Stimulated activated CD8-positive, alpha-beta memory T cell treated with anti-CD3 and anti-CD28 coated beads, Interleukin-7, amount 100 ng/mL, for 24 hours (primary cell): ENCODE results near the gene NRGN.
A peak's percentile ranks its signal among the peaks of the same experiment; 100 is the strongest.

ENCODE experiments used
- DNase-seq: peaks from one replicate; pipeline ENCODE4 v3.0.0-alpha.2; 2020; ENCODE audit warnings: low read depth

The NRGN gene

DNA sequence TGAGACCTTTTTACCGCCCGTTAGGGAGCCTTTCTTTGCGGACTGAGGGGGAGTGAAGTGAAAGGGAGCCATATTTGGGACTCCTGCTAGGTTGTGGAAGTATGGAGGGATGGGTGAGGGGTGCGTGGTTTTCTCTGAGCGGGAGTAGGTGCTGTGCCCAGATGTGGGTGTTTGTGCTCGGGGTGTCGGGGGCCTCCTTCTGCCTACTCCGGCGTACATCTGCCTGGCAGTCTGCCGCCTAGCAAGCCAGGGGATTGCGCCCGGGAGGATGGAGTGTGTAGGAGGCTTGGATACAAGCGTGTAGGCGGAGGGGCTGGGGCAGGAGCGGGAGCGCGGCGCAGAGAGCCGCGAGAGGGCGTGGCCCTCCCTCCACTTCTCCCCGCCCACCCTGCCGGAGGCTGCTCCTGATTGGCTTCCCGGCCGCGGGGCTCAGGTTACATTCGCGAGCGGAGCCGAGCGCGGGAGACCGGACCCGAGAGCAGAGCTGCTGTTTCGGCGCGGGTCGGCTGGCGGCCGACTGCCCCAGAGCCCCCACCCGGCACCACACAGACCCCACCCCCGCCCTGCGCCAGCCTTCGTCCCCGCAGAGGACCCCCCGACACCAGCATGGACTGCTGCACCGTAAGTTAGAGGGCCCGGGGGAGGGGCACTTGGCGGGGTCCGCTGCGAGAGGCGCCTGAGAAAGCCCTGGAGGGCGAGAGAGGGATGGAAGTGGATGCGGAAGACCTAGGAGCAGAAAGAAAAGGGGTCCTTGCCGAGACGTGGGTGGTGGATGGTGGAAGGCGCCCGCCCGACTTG lies at the start of gene NRGN:
NRGN (plus strand) TSS at position 464 of the 798 bp plus-strand sequence; CDS start at position 607, 143 bp downstream.
- DNase-seq = peak; percentile 61

DNA sequence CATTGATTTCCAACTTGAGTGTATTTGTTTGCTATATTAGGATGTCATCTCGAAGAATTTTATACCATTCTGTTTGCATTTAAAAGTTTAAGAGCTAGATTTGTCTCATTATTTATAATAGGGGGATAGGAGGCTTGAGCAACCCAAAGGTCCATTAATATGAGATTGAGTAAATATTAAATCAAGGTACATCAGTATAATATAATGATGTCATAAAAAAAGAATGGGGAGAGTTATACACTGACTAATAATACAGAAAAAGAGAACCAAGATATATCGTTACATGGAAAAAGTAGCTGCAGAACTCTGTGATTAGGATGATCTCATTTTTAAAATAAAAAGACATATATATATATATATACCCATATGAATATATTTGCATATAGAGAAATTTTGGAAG lies 46.6 kb upstream of the NRGN start:
- no peak for DNase-seq

DNA sequence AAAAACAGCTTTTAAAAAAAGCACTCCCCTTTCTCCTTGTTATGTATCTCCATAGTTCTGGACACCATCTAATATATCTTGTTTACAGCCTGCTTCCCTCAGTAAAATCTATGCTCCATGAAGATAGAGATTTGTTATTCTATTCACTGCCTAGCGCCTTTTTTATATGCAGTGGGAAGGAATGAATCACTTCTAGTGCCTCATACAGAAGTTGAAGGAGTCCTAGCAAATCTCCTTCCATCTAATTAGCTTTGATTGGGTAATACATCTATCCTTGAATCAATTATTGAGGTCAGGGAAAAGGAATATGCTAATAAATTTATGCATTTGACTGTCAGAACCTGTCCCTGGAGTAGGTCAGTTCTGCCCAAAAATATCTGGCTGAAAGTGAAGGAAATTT lies 40.2 kb upstream of the NRGN start:
- no peak for DNase-seq

DNA sequence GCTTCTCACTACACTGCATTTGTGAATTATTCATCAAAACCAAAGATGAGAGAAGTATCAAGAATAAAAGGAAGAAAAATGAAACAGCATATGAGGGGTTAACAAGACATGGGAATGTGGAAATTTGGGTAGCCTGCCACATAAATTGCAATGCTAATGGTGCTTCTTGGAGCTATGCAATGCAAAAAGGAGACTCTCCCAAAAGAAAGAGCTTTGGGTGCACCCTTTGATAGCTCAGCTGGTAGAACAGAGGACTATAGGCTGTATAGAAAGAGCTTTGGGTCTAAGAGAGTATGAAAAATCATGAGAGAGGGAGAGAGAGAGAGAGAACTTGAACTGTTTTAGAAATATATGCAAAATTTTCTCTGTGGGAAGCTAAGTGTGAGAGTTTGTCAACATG lies 39.7 kb upstream of the NRGN start:
- no peak for DNase-seq

DNA sequence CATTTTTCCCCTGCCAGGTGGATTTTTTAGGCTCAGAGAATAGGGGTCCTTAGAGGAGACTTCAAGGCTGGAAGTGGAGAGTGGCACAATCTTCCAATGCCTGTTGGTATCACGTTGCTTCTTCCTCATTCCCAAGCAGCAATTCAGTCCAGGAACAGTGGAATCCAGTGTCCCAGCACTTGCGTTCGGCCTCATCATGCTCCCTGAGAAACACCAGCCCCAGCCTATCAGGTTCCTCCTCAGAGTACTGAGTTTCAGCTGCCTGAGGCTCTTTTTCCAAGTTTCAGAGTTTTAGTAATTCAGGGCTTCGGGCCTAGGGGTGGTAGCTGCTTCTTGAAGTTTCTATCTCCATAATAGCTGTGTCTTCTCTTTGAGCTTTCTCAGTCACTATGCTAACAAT lies 31.9 kb upstream of the NRGN start:
- DNase-seq = no peak

DNA sequence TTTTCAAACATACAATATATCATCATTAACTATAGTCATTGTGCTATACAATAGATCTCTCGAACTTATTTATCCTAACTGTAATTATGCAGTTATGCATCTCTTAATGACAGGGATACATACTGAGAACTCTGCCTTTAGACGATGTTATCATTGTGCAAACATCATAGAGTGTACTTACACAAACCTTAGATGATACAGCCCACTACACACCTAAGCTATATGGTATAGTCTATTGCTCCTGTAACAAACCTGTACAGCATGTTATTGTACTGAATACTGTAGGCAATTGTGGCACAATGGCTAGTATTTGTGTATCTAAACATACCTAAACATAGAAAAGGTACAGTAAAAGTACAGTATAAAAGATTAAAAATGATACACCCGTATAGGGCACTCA lies 27.4 kb upstream of the NRGN start:
- DNase-seq = no peak

DNA sequence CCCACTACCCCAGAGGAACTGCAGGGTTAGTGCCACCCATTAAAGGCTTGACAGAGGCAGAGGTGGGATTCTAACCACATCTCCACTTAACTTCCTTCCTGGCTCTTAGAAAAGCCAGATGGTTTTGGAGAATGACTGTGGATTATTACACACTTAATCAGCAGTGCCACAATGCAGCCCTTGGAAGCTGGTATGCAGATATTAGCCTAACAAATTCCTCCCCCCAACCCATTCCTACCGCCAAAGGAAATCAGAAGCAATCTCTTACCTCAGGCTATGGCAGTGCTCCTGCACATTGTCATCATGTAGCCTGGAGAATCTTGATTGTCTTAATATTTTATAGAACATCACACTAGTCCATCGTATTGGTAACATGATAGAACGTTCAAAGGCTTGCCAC lies 23.2 kb upstream of the NRGN start:
- DNase-seq = no peak

DNA sequence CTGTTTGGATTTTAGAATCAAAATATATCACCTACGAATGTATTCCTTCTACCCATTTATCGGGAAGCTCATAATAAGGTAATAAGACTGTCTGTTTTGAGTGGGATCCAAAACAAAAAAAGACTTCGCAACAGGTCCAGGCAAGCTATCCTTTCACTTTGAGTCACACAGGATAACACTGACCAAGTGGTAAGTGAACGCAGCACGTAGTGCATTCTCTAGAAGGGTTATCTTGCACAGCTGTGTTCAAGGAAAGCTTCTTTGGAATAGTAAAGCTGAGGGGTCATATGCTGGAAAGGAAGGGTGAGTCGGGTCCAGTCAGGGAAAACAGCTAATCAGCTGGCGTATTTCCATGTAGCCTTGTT lies 22.3 kb upstream of the NRGN start:
- DNase-seq = no peak

DNA sequence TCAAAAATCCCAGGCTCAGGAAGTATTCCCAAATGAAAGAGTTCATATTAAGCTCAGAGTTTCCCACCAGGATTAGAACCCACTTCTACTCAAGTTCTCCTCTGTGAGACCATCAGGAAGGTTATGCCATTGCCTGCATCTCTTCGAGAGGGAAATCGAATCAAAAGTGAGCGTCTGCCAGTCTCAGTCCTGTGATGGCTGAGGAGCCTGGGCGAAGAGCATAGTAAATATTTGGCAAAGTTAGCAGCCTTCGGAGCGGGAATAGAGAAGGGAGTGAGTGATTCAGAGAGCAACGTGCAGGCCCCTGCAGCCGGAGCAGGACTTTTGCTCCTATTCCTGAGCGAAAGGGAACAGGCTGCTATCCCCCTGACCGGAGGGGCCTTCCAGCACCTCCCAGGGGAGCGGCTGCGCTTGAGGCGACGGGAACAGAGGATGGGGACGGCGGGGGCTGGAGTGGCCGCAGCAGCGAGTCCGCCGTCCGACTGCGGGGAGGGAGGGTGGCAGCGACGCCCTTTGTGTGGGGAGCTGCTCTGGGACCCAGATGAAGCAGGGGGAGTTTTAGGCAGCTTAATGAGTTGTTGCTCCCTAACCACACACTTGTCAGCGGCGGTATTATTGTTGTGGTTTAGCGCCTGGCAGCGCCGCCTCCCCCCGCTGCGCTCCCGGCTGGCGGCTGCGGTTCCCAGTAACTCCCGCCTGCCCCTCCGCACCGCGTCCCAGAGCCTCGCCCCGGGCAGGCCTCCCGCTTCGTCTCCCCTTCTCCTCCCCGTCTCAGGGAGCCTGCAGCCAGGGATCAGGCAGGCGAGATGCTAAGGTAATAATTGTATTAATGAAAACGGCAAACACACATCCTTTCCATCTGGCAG lies 21.7 kb upstream of the NRGN start:
- no peak for DNase-seq

DNA sequence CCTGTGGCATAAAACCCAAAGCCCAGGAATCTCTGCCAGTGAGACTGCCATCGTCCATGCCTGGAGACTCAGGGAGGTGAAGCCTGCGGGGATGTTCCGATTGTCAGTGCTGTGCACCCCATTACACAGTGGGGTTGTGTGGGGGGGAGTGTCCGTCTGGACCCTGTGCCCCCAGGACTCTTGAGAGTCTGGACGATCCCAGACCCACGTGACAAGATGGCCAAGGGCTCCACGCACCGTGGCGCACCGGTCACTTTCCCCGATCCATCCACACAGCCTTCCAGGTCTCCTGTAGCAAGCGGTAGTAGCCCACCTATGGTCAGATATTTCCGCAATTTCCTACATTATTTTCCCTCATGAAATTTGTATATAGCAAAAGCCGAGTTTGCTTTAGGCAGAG lies 20.9 kb upstream of the NRGN start:
- no peak for DNase-seq

DNA sequence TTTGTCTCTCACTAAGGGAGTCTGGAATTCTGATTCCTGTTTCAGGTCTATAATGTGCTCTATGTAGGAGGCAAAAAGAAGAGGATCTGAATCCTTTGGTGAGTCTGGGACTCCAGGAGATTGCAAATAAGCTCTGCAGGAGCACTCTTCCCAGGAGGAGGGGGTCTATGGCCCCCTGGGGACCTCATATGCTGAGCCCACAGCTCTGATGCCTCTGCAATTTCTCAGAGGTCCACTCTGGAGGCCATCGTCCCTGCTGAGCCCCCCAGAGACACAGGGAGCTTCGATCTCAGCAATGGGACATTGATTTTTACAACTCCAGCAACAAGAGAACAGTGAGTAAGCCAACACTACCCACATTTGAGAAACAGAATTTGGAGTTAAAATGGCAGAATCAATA lies 20.2 kb upstream of the NRGN start:
- DNase-seq = no peak

DNA sequence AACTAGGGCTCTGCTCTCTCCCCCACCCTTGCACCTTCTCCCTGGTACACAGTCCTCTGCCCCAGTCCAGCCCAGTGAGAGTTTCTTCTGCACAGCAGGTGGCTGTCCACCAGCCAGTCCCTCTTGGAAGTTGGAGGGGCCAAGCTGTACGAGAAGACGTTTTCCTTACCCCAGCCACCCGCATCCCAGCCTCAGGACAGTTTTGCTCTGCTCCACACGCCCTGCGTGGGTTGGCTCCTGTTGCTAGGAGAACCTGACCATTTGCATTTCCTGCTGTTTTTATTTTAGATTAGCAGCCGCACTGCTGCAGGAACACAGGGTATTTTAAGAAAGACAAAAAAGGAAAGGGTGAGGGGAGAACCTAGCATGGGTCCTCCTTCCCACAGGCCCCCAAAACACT lies 17.6 kb upstream of the NRGN start:
- DNase-seq = no peak

DNA sequence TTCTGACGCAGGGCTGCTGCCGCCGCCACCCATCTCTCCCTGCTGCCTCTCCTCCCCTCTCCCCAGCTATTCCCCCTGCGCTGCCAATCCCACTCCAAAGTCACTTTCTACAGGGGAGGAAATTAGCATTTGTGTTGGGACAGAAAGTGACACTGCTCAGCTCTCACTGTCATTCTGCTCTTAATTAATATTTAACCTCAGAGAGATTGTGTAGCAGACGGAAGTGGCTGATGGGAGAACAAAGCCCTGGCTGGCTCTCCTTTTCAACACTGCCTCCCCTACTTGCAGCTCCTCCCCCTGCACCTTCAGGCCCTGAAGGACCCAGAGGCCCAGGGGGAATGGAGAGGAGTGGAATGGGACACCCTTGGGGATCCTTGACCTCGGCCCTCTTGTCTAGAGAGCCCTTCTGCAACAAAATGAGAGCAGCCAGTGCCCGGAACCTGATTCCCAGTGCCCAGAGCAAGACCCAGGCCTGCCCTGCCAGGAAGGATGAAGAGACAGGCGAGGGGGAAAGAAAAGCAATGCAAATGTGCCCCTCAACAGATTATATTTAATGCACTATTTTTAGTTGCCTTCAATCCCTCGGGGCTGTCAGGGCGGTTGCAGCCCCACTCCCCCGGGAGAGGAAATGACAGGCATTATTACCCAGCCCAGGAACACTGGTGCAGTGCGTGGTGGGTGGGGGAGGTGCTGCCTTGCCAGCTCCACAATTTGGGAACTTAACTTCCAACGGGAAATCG lies 14.6 kb upstream of the NRGN start:
- DNase-seq = no peak

DNA sequence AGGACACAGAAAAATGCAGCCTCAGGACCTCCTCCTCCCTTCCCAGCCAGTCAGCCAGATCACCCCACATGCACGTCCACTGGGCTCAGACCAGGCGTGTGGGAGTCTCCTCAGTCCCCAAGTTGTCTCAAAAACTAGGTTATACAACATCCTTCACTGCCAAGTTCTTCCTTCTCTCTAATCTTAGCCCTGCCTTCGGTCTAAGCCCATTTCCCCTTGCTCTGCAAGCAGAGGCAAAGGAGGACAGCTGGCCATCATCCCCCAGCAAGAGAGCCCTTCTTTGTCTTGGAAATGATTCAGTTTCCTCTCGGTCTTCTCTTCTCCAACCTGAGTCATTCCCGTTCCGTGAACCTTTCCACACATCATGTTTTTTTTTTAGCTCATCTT lies 14.0 kb upstream of the NRGN start:
- DNase-seq = no peak

DNA sequence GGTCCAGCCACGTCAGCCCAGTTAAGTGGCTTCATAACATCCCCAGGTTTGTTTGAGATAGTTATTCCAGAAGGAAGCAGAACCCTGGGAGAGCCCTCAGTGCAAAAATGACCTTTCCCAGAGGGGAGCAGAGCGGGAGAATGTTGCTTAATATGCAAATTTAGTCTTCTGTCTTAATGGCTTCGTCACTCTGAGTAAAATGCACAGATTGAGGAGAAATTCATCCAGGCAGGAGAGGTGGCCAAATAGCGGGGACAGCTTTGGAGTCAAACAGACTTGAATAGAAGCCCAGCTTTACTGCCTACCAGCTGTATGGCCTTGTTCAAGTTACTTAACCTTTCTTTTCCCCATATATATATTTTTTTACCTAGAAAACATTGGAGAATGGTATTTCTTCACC lies 12.3 kb upstream of the NRGN start:
- no peak for DNase-seq

DNA sequence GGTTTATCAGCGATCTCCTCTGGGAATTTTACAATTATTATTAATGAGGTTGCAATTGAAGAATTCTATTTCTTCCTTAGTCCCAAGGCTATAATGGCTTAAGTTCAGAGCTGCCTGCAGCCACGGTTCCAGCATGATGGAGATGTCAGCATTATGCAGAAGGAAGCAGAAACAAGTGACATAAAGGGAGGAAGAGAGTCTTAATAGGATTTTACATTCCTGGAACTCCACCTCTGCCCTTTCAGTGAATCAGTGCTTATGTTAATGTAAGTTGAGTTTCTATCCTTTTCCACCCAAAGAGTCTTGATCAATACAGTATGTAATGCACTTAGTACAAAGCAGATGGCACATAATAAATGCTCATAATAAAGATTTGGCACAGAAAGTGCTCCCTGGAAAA lies 11.6 kb upstream of the NRGN start:
- no peak for DNase-seq

DNA sequence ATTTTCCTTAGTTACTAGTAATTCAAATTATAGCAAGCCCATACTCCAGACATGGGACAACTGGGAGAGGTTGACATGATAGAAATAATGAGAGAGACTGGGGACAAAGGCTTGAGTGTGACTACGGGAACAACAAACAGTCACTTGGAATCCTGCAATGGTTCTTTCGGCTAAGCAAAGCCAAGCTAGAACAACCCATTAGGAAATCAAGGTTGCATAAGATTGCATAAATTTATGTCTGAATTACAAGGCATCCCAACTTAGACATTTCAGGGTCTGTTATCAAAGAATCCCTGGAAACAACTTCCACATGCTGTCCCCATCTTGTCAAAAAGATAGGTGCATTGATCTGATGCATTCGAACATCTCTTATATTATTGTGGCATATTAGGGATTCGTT lies 10.2 kb upstream of the NRGN start:
- DNase-seq = no peak

DNA sequence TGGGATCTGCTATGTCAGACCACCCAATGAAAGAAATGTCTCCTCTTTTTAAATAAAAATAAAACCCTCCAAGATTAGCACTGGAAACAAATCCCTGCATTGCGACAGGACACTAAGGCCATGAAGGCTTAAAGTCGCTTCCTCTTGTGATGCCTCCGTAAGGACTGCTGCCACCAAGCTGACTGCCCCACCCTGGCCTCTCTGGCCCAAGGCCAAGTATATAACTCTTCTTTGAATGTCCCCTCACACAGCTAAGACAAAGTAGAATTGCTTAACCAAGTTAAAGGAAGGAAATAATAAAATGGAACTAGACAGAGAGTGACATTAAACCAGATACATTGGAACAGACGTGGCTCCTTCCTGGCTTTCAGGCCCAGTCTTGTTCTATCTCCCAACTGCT lies 7.5 kb upstream of the NRGN start:
- no peak for DNase-seq

DNA sequence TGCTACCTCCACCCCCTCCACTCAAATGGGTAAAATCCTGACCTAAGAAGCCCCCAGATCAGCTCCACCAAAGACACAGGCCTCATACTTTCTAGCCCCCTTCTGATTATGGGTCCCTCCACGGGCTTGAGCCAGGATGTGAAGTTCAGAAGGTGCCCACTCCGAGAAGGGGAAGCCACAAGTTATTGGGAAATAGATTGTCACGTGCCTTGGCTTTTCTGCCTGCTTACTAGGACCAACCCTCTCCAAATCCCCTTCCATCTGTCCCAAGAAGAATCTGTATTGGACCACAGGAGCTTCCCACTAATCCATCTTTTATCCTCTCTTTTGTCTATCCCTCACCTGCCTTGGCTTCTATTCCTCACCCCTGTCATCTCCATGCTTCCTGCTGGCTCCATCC lies 3.0 kb upstream of the NRGN start:
- no peak for DNase-seq

DNA sequence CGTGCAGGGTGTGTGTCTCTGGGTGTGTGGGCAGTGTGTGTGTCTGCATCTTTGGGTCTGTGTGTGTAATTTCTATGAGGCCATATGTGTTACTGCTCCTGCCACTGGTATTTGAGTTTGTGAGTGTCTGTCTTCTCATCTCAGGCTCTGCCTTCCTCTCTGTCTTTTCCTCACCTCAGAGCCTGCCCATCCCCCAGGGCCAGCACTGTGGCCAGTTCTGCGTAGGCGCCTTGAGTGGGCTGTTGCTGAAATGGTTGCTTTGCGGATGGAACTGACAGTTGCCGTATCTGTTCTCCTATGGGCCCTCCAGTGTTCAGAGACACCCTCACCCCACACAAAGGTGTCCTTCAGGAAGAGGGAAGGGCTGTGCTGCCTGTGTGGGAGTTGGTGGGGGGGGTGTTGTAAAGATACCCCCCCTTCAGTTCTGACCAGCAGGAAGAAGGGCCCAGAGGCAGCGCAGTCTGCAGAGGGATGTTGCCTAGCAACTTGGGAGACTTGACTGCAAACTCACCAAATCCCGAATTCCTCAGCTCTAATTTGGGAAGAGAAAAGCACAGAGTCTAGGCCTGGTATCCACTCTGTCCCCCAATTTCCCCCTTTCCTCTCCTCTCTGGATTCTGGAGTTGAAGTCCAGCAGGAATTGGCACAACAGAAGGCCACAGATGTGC lies 2.0 kb upstream of the NRGN start:
- no peak for DNase-seq

DNA sequence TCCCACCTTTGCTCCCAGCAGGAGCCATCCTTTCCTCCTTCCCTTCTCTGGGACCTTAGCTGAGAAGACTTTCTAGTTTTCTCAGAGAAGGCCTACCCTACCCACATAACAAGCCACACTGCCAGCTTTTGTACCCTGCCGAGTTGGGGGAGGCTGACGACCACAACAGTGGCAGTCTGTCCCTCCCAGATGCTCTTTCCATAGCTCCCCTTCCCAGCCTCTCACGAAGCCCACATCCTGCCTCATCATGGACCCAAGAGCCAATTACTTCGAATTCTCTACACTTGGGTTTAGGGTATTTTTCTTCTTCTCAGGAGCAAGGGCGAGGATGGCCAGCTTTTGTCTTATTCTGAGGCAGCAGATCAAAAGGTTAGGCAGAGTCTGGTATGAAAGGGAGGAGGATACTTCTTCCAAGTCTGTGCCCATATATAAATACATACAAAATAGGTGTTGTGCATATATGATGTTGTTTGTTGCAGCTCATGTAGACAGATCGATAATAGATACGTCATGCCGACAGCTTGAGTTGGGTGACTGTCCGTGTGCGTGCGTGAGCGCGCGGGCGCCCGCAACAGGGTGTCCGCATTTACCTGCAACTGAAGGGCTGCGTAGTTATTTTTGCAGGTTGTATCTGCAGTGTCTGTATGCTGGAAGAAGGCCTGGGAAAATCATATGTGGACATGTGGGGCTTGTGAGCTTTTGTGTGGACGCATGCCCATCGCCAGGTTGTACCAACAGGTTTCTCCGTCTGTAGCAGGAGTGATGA lies 846 bp upstream of the NRGN start:
- no peak for DNase-seq
